ENCODE results near the gene SNRNP27. TPM values are rescaled to one million over a fixed set of nuclear protein-coding genes. Genes with fewer than 3 reads are reported as not detected.

The SNRNP27 gene
- total RNA-seq, 1 experiment from 2014 or later: 76.3 TPM

GRCh38 chr2:69858261-69858660, 35.5 kb upstream of the SNRNP27 start:
- Histone ChIP-seq H3K9me3 (ENCODE audit: low read depth, low read length, poor library complexity, severe bottlenecking) (no peaks in the 10 kb centered on the region), H3K4me3 (ENCODE audit: low read depth, low read length, poor library complexity, severe bottlenecking) (no peak overlapping the region), H3K27ac (ENCODE audit: low read depth, low read length, poor library complexity, severe bottlenecking) (no peak overlapping the region), H3K4me1 (ENCODE audit: insufficient read depth, low read length, poor library complexity, severe bottlenecking) (no peaks in the 10 kb centered on the region), H3K36me3 (ENCODE audit: insufficient read depth, low read length, poor library complexity, severe bottlenecking) (peaks cover 2% of the 10 kb centered on the region), H3K27me3 (replicated peaks; ENCODE audit: insufficient read depth, low read depth, low read length, poor library complexity) (no peaks in the 10 kb centered on the region)
- ChIA-PET POLR2A (ENCODE audit: low non-redundant PET) (interaction anchor here (0.6 kb wide), 1 partner anchor 33 kb away, joined by 6 read pairs; no protein-coding TSS in a partner anchor), CTCF (no interaction called here)
- BruUV-seq (replicated peaks): no TSS peak
- intact Hi-C loops (cut with micrococcal nuclease; ENCODE audit: unreplicated experiment): no loop called here
- no peak for TF ChIP-seq CTCF (conservative IDR thresholded peaks at IDR 0.05; ENCODE audit: low read depth, low read length)
- TF ChIP-seq EZH2 (IDR thresholded peaks at IDR 0.05; ENCODE audit: borderline replicate concordance, low read depth, low read length, poor library complexity, severe bottlenecking): no peak
- DNase-seq (ENCODE audit: low spot score): no peak

- no peak overlapping the region for H3K27ac ChIP-seq (ENCODE audit: low read depth, low read length, poor library complexity, severe bottlenecking)
- TF ChIP-seq EZH2 (IDR thresholded peaks at IDR 0.05; ENCODE audit: borderline replicate concordance, low read depth, low read length, poor library complexity, severe bottlenecking): no peak
- TF ChIP-seq CTCF (conservative IDR thresholded peaks at IDR 0.05; ENCODE audit: low read depth, low read length): no peak
- no peaks in the 10 kb centered on the region for H3K9me3 ChIP-seq (ENCODE audit: low read depth, low read length, poor library complexity, severe bottlenecking)
- DNase-seq (ENCODE audit: low spot score): no peak
- no TSS peak for BruUV-seq (replicated peaks)
- ChIA-PET POLR2A (ENCODE audit: low non-redundant PET) (no interaction called here), CTCF (interaction anchor here (0.6 kb wide), 1 partner anchor 430 kb away, joined by 4 read pairs; the partner anchor contains the start of gene SNRPG)
- H3K27me3 ChIP-seq (replicated peaks; ENCODE audit: insufficient read depth, low read depth, low read length, poor library complexity): no peaks in the 10 kb centered on the region
- no peak overlapping the region for H3K4me3 ChIP-seq (ENCODE audit: low read depth, low read length, poor library complexity, severe bottlenecking)
- no peaks in the 10 kb centered on the region for H3K4me1 ChIP-seq (ENCODE audit: insufficient read depth, low read length, poor library complexity, severe bottlenecking)
- intact Hi-C loops (cut with micrococcal nuclease; ENCODE audit: unreplicated experiment): no loop called here
- H3K36me3 ChIP-seq (ENCODE audit: insufficient read depth, low read length, poor library complexity, severe bottlenecking): peaks cover 14% of the 10 kb centered on the region
These were observed 30.5 kb upstream of the SNRNP27 start for GRCh38 chr2:69863298-69863697.

GRCh38 chr2:69888451-69888850, 5.3 kb upstream of the SNRNP27 start:
- Histone ChIP-seq H3K4me3 (ENCODE audit: low read depth, low read length, poor library complexity, severe bottlenecking) (no peak overlapping the region), H3K27me3 (replicated peaks; ENCODE audit: insufficient read depth, low read depth, low read length, poor library complexity) (no peaks in the 10 kb centered on the region), H3K27ac (ENCODE audit: low read depth, low read length, poor library complexity, severe bottlenecking) (no peak overlapping the region), H3K4me1 (ENCODE audit: insufficient read depth, low read length, poor library complexity, severe bottlenecking) (no peaks in the 10 kb centered on the region), H3K9me3 (ENCODE audit: low read depth, low read length, poor library complexity, severe bottlenecking) (no peaks in the 10 kb centered on the region), H3K36me3 (ENCODE audit: insufficient read depth, low read length, poor library complexity, severe bottlenecking) (no peaks in the 10 kb centered on the region)
- intact Hi-C loops (cut with micrococcal nuclease; ENCODE audit: unreplicated experiment): no loop called here
- BruUV-seq (replicated peaks): no TSS peak
- DNase-seq (ENCODE audit: low spot score): no peak
- TF ChIP-seq EZH2 (IDR thresholded peaks at IDR 0.05; ENCODE audit: borderline replicate concordance, low read depth, low read length, poor library complexity, severe bottlenecking) (no peak), CTCF (conservative IDR thresholded peaks at IDR 0.05; ENCODE audit: low read depth, low read length) (no peak)
- POLR2A ChIA-PET (ENCODE audit: low non-redundant PET): no interaction called here
- CTCF ChIA-PET: no interaction called here
